ENCODE data around the gene KCTD15. TPM values are rescaled to one million over a fixed set of nuclear protein-coding genes. Genes with fewer than 3 reads are reported as not detected.
A peak's percentile ranks its signal among the peaks of the same experiment; 100 is the strongest.

The KCTD15 gene
- total and polyA plus RNA-seq, 10 of the 15 experiments (the other 5 are each of a cell fraction or from before 2014, with no cell fraction given) = not detected

GRCh38 chr19:33771384-33772101 lies 25.1 kb upstream of the KCTD15 start:
- POLR2A ChIA-PET = no interaction called here
- 0 out of 2 replicates have a peak, but pooled peaks cover 3% of the 10 kb centered on the region for H4K20me1 ChIP-seq (ENCODE audit: control insufficient read depth, insufficient read depth)
- 9% methylated on average over 18 of the region's 19 CpGs for WGBS (ENCODE audit: insufficient coverage, insufficient replicate concordance, low lambda C conversion rate, missing lambda C conversion rate)
- H3K9ac ChIP-seq (ENCODE audit: control insufficient read depth, insufficient read depth, low read length) = no peak overlapping the region
- BruUV-seq (replicated peaks) = no TSS peak
- H3K4me3 ChIP-seq = no peak overlapping the region
- H3K4me1 ChIP-seq (ENCODE audit: control insufficient read depth, insufficient read depth, low read length) = no peaks in the 10 kb centered on the region
- H3K27ac ChIP-seq (ENCODE audit: control insufficient read depth, insufficient read depth) = no peak overlapping the region
- peak; percentile 95 for ATAC-seq
- H3K36me3 ChIP-seq (ENCODE audit: control insufficient read depth in 2 of 2, insufficient read depth in 2 of 2, low read length in 1 of 2) = no peaks in the 10 kb centered on the region
- no peaks in the 10 kb centered on the region for H3K79me2 ChIP-seq (ENCODE audit: control insufficient read depth, insufficient read depth, low read length)
- no peak overlapping the region for H3K4me2 ChIP-seq (ENCODE audit: control insufficient read depth, insufficient read depth)
- no peak for DNase-seq (ENCODE audit: low read depth, low spot score)
- intact Hi-C loops (cut with micrococcal nuclease; ENCODE audit: unreplicated experiment) = loop anchor here (1.0 to 5.0 kb wide), 2 partner anchors 341 to 534 kb away; no protein-coding TSS in a partner anchor
- no peaks in the 10 kb centered on the region for H3K9me3 ChIP-seq (replicated peaks; ENCODE audit: control insufficient read depth, insufficient read depth, low read length)
- CTCF ChIA-PET = interaction anchor here (0.6 to 4.9 kb wide), 10 partner anchors 10 to 359 kb away, joined by 3 to 40 read pairs (median 3); no protein-coding TSS in a partner anchor
- in situ Hi-C loops (cut with MboI) = loop anchor here (5.0 to 25.0 kb wide), 2 partner anchors 349 to 534 kb away; partner anchors contain the start of gene SLC7A10
- H3K27me3 ChIP-seq (replicated peaks in 1 of 2; ENCODE audit: control insufficient read depth in 2 of 2, insufficient read depth in 2 of 2, low read length in 1 of 2) = no peaks in the 10 kb centered on the region; a peak in 1 of 4 replicates
- SMC1A ChIA-PET (ENCODE audit: uncharacterized antibody, unreplicated experiment) = interaction anchor here (1.2 to 2.0 kb wide), 3 partner anchors 16 to 341 kb away, joined by 3 to 7 read pairs (median 4); no protein-coding TSS in a partner anchor
- H2AFZ ChIP-seq (ENCODE audit: control insufficient read depth, low read depth, low read length) = no peak overlapping the region
- RAD21 ChIA-PET (ENCODE audit: unreplicated experiment) = interaction anchor here (1.4 to 3.5 kb wide), 2 partner anchors 339 to 341 kb away, joined by 6 to 18 read pairs; no protein-coding TSS in a partner anchor
- no peak for FAIRE-seq
- TF ChIP-seq RAD51 (IDR thresholded peaks at IDR 0.05) = no peak
- TF ChIP-seq SMC3 (IDR thresholded peaks at IDR 0.05; ENCODE audit: borderline replicate concordance, low read length) = peak; percentile 66
- TF ChIP-seq ZBTB4 (CRISPR knock-in tag; IDR thresholded peaks at IDR 0.05) = no peak
- no peak for TF ChIP-seq TCF12 (IDR thresholded peaks at IDR 0.05; ENCODE audit: low read depth, low read length)
- no peak for TF ChIP-seq MEF2B (IDR thresholded peaks at IDR 0.05; ENCODE audit: partially characterized antibody, poor library complexity, severe bottlenecking)
- no peak for TF ChIP-seq SP1 (IDR thresholded peaks at IDR 0.05; ENCODE audit: low read depth, low read length)
- no peak for TF ChIP-seq BCL11A (IDR thresholded peaks at IDR 0.05; ENCODE audit: low read depth, low read length)
- no peak for TF ChIP-seq NFIC (IDR thresholded peaks at IDR 0.05; ENCODE audit: low read depth, low read length)
- no peak for TF ChIP-seq SMAD1 (IDR thresholded peaks at IDR 0.05; ENCODE audit: low read depth, partially characterized antibody)
- TF ChIP-seq KLF5 (IDR thresholded peaks at IDR 0.05; ENCODE audit: partially characterized antibody) = no peak
- TF ChIP-seq, protein P1, sequence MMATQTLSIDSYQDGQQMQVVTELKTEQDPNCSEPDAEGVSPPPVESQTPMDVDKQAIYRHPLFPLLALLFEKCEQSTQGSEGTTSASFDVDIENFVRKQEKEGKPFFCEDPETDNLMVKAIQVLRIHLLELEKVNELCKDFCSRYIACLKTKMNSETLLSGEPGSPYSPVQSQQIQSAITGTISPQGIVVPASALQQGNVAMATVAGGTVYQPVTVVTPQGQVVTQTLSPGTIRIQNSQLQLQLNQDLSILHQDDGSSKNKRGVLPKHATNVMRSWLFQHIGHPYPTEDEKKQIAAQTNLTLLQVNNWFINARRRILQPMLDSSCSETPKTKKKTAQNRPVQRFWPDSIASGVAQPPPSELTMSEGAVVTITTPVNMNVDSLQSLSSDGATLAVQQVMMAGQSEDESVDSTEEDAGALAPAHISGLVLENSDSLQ (IDR thresholded peaks at IDR 0.05) = no peak
- TF ChIP-seq ATF7 (IDR thresholded peaks at IDR 0.05; ENCODE audit: low read depth) = no peak
- TF ChIP-seq, protein P2, sequence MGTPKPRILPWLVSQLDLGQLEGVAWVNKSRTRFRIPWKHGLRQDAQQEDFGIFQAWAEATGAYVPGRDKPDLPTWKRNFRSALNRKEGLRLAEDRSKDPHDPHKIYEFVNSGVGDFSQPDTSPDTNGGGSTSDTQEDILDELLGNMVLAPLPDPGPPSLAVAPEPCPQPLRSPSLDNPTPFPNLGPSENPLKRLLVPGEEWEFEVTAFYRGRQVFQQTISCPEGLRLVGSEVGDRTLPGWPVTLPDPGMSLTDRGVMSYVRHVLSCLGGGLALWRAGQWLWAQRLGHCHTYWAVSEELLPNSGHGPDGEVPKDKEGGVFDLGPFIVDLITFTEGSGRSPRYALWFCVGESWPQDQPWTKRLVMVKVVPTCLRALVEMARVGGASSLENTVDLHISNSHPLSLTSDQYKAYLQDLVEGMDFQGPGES (IDR thresholded peaks at IDR 0.05) = no peak
- no peak for TF ChIP-seq HDAC2 (IDR thresholded peaks at IDR 0.05)
- no peak for TF ChIP-seq RUNX3 (IDR thresholded peaks at IDR 0.05; ENCODE audit: low read length)
- TF ChIP-seq E2F8 (IDR thresholded peaks at IDR 0.05; ENCODE audit: low read depth, partially characterized antibody) = no peak

Measured in GM12878 (cell line).